ENCODE results near the gene SLX1A.
"Not testable (repeated sequence)": the region's sequence is repeated elsewhere in the genome, so short reads cannot be mapped to it uniquely, and the experiment has no call there.

DNA sequence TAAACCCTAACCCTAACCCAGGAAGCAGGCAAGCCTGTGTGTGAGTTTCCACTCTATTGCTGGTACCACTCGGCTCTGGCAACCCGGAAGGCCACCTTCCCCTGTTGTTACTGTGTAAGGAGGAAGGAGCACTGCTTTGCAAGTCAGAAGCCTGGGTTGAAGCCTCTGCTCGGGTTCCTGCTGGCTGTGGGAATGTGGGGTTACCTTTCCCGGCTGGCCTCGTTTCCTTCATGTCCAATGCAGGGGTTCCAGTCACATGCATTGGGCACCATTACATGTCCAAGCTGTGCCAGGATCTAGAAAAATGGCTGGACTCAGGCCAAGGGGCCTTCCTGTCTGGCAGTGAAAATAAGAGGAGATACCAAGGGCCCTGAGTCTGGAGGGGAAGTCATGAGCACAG is 23.4 kb downstream of the SLX1A start:
- TF ChIP-seq, protein P1, sequence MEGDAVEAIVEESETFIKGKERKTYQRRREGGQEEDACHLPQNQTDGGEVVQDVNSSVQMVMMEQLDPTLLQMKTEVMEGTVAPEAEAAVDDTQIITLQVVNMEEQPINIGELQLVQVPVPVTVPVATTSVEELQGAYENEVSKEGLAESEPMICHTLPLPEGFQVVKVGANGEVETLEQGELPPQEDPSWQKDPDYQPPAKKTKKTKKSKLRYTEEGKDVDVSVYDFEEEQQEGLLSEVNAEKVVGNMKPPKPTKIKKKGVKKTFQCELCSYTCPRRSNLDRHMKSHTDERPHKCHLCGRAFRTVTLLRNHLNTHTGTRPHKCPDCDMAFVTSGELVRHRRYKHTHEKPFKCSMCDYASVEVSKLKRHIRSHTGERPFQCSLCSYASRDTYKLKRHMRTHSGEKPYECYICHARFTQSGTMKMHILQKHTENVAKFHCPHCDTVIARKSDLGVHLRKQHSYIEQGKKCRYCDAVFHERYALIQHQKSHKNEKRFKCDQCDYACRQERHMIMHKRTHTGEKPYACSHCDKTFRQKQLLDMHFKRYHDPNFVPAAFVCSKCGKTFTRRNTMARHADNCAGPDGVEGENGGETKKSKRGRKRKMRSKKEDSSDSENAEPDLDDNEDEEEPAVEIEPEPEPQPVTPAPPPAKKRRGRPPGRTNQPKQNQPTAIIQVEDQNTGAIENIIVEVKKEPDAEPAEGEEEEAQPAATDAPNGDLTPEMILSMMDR (conservative IDR thresholded peaks at IDR 0.05; ENCODE audit: low read depth in 2 of 2): not testable (repeated sequence)
- TF ChIP-seq EZH2 (IDR thresholded peaks at IDR 0.05; ENCODE audit: low read depth, unreplicated experiment); EZH2phosphoT487 (IDR thresholded peaks at IDR 0.05; ENCODE audit: unreplicated experiment); NANOG (IDR thresholded peaks at IDR 0.05; ENCODE audit: borderline replicate concordance); POLR2AphosphoS5 (IDR thresholded peaks at IDR 0.05; ENCODE audit: low read depth); CREB1 (CRISPR knock-in tag; IDR thresholded peaks at IDR 0.05; ENCODE audit: low read depth); ZNF331 (CRISPR knock-in tag; IDR thresholded peaks at IDR 0.05; ENCODE audit: low read depth): not testable (repeated sequence)
- TF ChIP-seq, protein P2, sequence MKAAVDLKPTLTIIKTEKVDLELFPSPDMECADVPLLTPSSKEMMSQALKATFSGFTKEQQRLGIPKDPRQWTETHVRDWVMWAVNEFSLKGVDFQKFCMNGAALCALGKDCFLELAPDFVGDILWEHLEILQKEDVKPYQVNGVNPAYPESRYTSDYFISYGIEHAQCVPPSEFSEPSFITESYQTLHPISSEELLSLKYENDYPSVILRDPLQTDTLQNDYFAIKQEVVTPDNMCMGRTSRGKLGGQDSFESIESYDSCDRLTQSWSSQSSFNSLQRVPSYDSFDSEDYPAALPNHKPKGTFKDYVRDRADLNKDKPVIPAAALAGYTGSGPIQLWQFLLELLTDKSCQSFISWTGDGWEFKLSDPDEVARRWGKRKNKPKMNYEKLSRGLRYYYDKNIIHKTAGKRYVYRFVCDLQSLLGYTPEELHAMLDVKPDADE (IDR thresholded peaks at IDR 0.05): not testable (repeated sequence)
- TF ChIP-seq, protein P3, sequence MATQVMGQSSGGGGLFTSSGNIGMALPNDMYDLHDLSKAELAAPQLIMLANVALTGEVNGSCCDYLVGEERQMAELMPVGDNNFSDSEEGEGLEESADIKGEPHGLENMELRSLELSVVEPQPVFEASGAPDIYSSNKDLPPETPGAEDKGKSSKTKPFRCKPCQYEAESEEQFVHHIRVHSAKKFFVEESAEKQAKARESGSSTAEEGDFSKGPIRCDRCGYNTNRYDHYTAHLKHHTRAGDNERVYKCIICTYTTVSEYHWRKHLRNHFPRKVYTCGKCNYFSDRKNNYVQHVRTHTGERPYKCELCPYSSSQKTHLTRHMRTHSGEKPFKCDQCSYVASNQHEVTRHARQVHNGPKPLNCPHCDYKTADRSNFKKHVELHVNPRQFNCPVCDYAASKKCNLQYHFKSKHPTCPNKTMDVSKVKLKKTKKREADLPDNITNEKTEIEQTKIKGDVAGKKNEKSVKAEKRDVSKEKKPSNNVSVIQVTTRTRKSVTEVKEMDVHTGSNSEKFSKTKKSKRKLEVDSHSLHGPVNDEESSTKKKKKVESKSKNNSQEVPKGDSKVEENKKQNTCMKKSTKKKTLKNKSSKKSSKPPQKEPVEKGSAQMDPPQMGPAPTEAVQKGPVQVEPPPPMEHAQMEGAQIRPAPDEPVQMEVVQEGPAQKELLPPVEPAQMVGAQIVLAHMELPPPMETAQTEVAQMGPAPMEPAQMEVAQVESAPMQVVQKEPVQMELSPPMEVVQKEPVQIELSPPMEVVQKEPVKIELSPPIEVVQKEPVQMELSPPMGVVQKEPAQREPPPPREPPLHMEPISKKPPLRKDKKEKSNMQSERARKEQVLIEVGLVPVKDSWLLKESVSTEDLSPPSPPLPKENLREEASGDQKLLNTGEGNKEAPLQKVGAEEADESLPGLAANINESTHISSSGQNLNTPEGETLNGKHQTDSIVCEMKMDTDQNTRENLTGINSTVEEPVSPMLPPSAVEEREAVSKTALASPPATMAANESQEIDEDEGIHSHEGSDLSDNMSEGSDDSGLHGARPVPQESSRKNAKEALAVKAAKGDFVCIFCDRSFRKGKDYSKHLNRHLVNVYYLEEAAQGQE (IDR thresholded peaks at IDR 0.05; ENCODE audit: unreplicated experiment): not testable (repeated sequence)
